ENCODE data around the gene NPC1.
A peak's percentile ranks its signal among the peaks of the same experiment; 100 is the strongest.

Gene NPC1

GRCh38 chr18:23506393-23506792 is 79.9 kb downstream of the NPC1 start:
- DNase-seq (ENCODE audit: low spot score), result no peak
- in situ Hi-C loops (cut with MboI; ENCODE audit: low pct_unique_long_range_greater_than_20kb, low sequenced_read_pairs, unreplicated experiment), result loop anchor here (25.0 kb wide), 1 partner anchor 306 kb away; no protein-coding TSS in a partner anchor
- no peak for TF ChIP-seq CTCF (IDR thresholded peaks at IDR 0.05; ENCODE audit: extremely low read depth, insufficient read depth, missing control alignments)

- DNase-seq (ENCODE audit: low spot score), result peak; percentile 79
- in situ Hi-C loops (cut with MboI; ENCODE audit: low pct_unique_long_range_greater_than_20kb, low sequenced_read_pairs, unreplicated experiment), result loop anchor here (25.0 kb wide), 1 partner anchor 308 kb away; no protein-coding TSS in a partner anchor
- TF ChIP-seq CTCF (IDR thresholded peaks at IDR 0.05; ENCODE audit: extremely low read depth, insufficient read depth, missing control alignments), result no peak
These were observed 81.6 kb downstream of the NPC1 start for GRCh38 chr18:23504720-23505119.

- no peak for TF ChIP-seq CTCF (IDR thresholded peaks at IDR 0.05; ENCODE audit: extremely low read depth, insufficient read depth, missing control alignments)
- DNase-seq (ENCODE audit: low spot score), result no peak
- in situ Hi-C loops (cut with MboI; ENCODE audit: low pct_unique_long_range_greater_than_20kb, low sequenced_read_pairs, unreplicated experiment), result loop anchor here (25.0 kb wide), 1 partner anchor 308 kb away; no protein-coding TSS in a partner anchor
These were observed 82.4 kb downstream of the NPC1 start for GRCh38 chr18:23503963-23504344.

GRCh38 chr18:23503038-23503962 is 83.0 kb downstream of the NPC1 start, which contains the start of gene RMC1:
Gene RMC1, plus strand, starts transcription at chr18:23503511. Its CDS starts 108 bp downstream, at chr18:23503619.
- in situ Hi-C loops (cut with MboI; ENCODE audit: low pct_unique_long_range_greater_than_20kb, low sequenced_read_pairs, unreplicated experiment), result loop anchor here (25.0 kb wide), 1 partner anchor 309 kb away; no protein-coding TSS in a partner anchor
- TF ChIP-seq CTCF (IDR thresholded peaks at IDR 0.05; ENCODE audit: extremely low read depth, insufficient read depth, missing control alignments), result peak; percentile 25
- DNase-seq (ENCODE audit: low spot score), result peak; percentile 96

GRCh38 chr18:23502516-23503037 is 83.7 kb downstream of the NPC1 start:
- in situ Hi-C loops (cut with MboI; ENCODE audit: low pct_unique_long_range_greater_than_20kb, low sequenced_read_pairs, unreplicated experiment), result loop anchor here (25.0 kb wide), 1 partner anchor 310 kb away; no protein-coding TSS in a partner anchor
- TF ChIP-seq CTCF (IDR thresholded peaks at IDR 0.05; ENCODE audit: extremely low read depth, insufficient read depth, missing control alignments), result no peak
- no peak for DNase-seq (ENCODE audit: low spot score)

- no peak for TF ChIP-seq CTCF (IDR thresholded peaks at IDR 0.05; ENCODE audit: extremely low read depth, insufficient read depth, missing control alignments)
- no peak for DNase-seq (ENCODE audit: low spot score)
- in situ Hi-C loops (cut with MboI; ENCODE audit: low pct_unique_long_range_greater_than_20kb, low sequenced_read_pairs, unreplicated experiment), result loop anchor here (25.0 kb wide), 1 partner anchor 311 kb away; no protein-coding TSS in a partner anchor
These were observed 84.7 kb downstream of the NPC1 start for GRCh38 chr18:23501626-23502025.

All from GM13977 (cell line).